ENCODE measurements around the gene EOLA1.
"Not testable (repeated sequence)": the region's sequence is repeated elsewhere in the genome, so short reads cannot be mapped to it uniquely, and the experiment has no call there.

The EOLA1 gene

DNA sequence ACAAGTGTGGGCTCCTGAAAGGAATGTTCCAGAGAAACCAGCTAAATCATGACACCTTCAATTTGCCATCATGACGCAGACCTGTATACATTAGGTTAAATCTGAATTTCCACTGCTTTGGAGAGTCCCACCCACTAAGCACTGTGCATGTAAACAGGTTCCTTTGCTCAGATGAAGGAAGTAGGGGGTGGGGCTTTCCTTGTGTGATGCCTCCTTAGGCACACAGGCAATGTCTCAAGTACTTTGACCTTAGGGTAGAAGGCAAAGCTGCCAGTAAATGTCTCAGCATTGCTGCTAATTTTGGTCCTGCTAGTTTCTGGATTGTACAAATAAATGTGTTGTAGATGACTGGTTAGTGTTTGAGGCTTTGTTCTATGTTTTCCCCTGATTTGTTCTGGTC is 6.2 kb downstream of the EOLA1 start:
- DNase-seq: not testable (repeated sequence)

DNA sequence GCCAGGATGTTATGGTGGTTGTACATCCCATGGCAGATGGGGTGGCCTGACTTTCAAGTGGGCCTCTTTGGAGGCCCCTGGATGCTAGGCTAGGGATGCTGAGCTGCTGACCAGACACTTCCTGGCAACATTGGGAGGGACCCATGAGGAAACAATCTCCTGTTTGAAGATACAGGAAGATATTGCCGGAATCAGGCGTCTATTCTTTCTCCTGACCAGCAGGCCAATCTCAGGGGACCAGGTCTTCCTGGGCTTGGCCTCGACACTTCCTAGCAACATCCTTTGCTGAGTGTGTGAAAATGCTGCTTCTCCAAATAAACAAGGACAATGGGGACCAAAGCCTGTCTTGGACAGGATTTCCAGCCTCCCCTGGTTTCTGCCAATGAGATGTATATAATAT is 7.0 kb downstream of the EOLA1 start:
- DNase-seq: not testable (repeated sequence)

DNA sequence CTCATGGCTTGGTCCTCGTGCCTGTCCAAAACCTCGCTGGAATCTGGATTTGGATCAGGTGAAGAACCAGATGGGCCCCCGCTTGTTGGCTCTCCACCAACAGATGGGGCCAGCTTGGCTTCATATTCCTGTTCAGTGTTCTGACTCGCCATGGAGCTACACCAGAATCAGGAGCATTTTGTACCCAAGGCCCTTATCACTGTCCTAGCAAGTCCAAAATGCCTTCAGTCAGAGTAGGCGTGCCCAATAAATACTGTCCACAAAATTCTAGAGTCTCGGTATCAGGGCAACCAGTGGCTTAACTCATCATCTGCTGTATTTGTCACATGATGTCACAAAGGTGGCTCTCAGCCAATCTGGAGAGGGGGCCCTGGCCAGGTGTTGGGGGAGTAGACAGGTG is 8.9 kb downstream of the EOLA1 start, which contains the start of gene HSFX3:
Gene HSFX3, minus strand, starts transcription at position 224 of the 400 bp plus-strand sequence. Its CDS starts 72 bp downstream, at position 152.
- DNase-seq: not testable (repeated sequence)

DNA sequence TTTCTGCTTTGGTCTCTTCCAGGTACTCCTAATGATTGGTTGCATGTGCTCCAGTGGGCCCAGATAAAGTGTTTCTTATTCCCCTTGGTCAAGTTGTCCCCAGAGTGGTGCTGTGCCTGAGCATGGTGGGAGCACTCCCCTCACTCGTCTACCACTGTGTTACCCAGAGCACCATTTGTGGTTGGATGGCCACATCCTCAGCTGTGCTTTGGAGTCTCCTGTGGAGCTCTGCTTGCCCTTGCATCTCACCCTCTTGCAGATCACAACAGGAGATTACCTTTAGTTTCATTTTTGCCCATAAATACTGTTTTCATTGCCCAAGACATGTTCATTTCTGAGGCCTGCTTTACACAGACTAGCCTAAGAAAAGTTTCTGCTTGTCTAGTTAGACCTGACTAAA is 9.6 kb downstream of the EOLA1 start:
- DNase-seq: not testable (repeated sequence)

DNA sequence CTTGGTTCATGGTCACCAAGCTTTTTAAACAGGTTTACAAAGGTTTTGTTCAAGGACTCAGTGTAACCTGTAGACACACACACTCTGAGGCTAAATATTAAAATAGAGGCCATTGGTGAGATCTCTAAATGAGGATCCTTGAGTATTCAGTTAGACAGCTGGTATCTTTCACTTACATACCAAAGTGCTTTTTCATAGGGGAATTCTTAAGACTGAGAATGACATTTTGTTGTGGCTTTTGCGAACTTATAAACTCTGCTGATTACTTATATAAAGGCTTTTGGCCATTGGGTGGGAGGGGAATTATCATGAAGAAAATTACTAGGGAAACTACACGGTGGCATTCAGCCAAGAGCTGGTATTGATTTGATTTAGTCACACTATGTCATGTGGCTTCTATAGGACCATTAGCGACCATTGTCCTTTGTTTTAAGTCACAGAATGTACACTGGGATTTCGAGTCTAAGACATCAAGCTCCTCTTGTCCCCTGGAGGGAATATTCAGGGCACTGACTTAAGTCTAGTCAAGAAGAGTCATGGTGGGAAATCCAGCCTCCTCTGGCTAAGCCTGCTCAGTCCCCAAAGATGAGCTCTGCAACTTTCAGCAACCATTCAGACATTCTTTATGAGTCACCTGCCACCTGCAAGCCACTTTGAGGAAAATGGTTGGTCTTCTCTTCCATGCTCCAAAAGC is 10.6 kb downstream of the EOLA1 start:
- DNase-seq: not testable (repeated sequence)

DNA sequence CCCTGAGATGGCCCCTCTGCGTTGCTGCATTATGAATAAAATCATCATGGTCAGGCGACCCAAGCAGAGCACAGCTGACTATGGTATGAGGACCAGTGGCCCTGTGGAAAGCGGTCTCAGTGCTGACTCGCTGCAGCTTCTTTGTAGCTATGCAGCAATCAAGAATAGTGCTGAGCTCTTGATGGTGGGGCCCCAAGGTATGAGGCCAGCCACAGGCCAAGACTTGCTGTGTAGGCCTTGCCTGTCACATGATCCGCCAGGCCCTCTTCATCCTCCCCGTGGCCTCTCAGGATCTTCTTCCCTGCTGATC is 11.1 kb downstream of the EOLA1 start:
- DNase-seq: not testable (repeated sequence)

DNA sequence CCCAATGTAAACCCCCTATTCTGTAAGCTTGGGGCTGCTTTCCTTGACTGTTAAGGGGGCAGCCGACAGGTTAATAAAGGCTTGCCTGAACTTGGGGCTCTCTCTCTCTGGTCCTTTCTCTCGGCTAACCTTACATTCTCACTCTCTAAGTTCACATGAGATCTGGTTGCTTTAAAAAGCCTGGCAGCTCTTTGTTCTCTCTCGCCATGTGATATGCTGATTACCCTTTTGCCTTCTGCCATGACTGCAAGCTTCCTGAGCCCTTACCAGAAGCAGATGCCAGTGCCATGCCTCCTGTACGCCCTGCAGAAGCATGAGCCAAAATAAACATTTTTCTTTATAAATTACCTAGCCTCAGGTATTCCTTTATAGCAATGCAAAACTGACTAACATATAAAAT is 14.4 kb downstream of the EOLA1 start:
- not testable (repeated sequence) for DNase-seq

DNA sequence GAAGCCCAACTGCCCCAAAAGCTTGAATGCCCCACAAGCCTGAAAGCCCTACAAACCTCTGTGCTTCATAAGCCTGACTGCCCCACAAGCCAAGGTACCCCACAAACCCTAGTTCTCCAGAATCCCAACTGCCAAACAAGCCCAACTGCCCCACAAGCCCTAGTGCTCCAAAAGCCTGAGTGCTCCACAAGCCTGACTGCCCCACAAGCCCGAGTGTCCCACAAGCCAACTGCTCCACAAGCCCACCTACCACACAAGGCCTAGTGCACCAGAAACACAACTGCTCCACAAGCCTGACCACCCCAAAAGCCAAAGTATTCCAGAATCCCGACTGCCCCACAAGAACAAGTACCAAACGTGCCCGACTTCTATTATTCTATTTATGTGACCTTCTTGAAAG is 22.5 kb downstream of the EOLA1 start:
- DNase-seq: no peak

DNA sequence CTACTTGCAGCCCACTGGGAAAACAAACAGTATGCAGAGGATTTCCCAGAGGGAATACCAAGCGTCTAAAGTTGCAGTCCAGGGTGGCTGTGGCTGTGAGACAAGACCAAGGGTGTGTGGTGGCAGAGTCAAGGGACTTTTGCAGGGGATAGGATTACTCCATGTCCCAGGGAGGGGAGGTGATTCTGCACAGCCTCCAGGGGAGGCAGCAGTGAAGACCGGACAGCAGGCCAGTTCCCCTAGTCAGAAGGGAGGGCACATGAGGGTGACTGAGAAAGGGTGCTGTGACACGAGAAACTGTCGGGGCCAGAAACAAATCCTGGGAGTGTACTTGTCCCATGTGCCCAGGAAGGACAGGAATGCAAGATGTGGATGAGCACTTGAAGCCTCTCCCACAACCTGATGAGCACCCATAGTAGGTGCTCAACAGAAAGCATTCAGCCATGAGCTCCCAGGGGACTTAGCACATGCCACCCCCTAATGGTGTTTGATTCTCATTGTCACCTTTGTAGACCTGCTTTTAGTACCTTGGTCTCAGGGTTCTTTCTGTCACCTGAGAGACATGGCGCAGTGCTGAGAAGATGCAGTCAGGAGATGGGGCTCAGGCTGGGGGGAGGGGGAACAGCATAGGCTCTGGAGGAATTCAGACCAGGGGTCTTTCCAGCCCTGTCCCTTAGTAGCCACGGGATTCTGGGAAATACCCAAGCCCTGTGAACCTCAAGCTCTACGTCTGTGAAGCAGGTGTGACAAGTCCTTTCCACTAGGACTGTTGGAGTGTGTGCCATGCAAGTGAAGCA is 27.0 kb downstream of the EOLA1 start:
- DNase-seq: no peak

DNA sequence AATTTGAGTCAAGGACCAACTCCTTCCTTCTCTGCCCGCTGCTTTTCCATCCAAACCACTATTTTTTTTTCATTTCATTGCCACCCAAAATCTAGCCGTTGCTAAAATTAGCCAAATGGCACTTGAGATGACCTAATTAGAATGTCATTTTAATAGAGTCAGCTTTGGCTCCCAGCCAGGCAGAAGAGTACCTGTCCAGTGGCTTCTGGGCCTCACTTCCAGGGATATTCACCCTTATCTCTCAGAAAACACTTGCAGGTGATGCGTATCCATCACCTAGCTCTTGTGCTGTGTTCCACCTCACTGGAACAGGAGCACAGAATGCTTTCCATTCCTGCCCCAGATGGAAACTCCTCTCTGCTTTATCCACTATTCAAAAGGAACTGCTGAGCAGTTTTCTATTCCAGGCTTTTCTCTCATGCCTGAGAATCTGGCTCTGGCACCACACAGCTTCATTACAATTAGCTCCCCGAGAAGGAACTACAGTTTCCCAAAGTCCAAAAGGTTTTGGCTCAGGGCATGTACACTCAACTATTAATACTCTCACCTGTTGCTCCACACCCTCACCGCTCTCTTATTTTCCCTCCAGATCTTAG is 28.0 kb downstream of the EOLA1 start:
- no peak for DNase-seq

DNA sequence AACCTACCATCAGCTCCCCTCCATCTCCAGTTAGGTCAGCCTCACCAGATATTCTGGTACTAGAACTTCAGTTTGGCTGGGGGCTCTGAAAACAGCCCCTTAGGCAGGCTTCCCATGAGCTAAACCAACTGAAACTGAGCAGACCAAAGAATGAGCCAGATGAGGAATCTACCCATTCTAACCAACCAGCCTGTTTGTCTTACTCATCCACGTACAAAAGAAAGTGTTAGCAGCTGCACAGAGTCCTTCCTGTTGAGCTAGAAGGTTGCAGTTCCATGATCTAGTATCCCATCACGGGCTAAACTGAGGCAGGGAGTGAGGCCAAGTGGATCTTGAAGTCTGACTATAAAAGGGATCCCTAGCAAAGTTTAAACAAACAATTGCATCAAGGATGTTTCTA is 29.0 kb downstream of the EOLA1 start:
- no peak for DNase-seq

DNA sequence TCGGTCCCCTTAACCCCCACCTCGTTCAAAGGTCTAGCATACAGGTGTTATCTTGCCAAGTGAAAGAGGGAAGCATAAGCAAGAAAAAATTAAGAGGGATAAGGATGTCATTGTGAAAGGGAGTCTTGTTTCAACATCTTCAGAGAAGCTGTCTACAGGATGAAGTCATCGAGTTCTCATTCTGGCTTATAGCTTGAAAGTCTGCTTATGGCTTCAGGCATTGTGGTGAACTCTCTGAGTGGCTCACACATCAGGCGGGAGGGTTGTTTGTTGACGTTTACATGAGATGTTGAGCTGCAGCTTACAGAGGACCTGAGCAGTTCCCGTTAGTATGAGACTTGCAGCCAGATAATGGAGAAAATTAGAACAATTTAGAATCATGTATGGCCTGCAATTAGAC is 29.9 kb downstream of the EOLA1 start:
- no peak for DNase-seq

DNA sequence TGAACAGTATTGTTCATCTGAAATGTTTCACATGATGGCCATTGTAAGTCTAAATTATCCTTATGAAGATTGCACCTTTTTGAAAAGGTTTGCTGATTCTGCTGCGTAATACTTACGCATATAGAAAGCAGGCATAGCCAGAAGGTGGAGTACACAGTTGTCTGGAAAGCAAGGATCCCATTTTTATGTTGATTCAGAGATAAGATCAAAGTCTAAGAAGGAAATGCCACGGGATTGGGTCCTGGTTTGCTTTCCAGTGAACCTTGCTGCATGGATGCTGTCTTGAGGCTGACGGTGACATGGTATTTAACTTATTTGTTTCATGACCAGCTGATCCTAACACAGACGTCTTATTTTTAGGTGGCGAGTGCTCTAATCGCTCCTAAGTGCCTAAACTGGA is 31.0 kb downstream of the EOLA1 start:
- no peak for DNase-seq

DNA sequence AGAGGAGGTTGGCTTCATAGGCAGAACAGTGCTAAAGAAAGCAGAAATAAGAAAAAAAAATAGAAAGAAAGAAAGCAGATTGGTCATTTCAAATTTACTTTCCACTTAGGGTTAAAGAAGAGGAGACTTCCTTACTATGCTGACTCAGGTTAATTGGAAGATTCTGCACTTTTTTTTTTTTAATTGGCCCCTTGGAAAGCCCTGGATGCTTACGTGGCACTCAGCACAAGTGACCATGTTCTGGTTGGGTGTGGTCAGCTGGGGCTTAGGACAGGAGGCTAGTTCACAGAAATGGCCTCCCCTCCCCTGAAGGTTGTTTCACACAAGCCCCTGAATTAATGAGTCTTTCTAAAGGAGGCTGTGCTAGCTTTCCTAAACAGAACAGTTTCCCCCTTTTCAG is 31.9 kb downstream of the EOLA1 start:
- DNase-seq: no peak

DNA sequence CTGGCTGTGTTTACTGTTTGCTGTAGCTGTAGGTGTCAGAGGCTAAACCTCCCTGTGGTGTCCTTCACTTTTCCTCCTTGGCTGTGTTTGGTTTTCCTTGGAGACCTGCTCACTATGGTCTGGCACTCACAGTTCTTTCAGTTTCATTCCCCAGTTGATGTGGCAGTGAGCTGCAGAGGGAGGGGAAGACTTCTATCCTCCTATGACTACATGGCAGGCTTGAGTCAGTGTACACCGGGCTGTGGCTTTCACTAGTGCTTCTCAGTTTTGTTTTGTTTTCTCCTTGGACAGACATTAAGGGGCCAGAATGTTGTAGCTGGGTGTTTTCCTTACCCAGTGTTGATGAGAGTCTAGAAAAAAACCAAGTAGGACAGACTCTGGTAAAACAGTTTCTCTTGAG is 32.6 kb downstream of the EOLA1 start:
- DNase-seq: not testable (repeated sequence)

DNA sequence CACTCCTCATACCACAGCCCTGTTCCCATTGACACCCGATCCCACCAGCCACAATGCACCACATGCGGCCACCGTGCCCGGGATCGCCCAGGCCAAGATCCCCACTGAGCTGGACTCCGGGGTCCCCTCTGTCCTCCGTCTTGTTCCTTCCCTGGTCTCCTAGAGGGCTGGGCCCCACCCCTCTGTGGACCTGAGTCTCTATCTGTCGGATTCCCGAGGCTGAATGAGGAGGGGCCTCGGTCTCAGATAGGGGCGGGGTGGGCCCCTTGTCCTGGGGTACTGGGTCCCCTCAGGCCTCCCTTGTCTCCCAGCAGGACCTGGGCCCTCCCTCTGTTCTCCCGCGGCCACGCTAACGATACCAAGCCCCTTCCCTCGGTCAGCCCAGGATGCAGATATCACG is 44.8 kb downstream of the EOLA1 start:
- not testable (repeated sequence) for DNase-seq

DNA sequence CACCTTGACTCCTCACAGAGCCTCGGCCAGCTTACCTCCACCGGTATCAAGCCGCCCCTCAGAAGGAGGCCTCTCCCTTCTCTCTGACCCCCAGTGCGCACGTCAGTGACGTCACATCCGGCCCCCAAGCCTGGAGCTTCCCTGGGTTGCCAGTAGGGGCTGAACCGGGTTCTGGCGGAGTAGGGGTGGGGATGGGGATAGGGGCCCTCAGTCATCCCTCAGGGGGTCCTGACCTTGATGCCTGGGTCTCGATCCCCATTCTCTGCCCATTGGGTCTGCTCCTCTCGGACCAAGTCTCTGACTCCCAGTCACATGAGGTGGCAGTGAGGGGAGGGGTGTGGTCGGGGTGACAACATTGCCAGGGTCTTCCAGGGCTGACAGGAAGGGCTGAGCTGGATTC is 46.5 kb downstream of the EOLA1 start, which contains the start of gene MAGEA9B:
Gene MAGEA9B, minus strand, starts transcription at position 101 of the 400 bp plus-strand sequence. CDS start 4,280 bp downstream, outside the sequence.
- not testable (repeated sequence) for DNase-seq

DNA sequence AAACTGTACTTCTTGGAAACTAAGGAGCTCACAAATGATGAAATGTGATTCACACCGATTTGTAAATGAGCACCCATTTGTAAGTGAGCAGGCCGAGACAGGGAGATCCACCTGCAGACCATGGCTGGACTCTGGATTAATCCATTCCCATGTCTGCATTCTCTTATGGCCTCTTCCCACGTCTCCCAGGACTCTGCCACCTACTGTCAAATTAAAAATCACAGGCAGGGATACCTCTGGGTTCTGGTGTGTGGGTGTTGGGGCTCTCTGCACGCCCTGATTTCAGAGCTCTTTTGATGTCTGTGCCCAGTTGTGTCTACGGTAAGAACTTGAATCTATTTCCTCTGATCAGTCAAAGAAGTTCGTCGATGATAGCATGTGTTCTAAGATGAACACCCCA is 50.2 kb downstream of the EOLA1 start:
- not testable (repeated sequence) for DNase-seq

DNA sequence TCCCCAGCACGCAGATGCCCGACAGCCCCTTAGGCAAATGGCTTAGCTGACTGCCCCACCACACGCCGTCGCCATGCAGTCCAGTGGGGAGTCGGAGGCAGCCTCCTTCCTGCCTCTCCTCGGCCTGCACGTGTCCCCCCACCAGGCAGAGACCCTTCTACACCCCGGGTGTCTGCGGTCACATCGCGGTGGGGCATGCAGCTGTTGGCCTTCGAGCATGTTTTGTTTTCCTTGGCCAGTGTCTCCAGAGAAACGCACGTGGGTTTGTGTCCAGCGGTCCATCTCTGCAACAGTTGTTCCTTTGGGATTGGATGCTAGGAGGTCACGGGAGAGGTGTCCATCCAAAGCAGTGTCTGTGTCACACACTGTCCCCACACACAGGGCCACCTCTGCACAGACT is 54.4 kb downstream of the EOLA1 start, which contains the start of gene HSFX2:
Gene HSFX2, minus strand, starts transcription at position 101 of the 400 bp plus-strand sequence. CDS start 614 bp downstream, outside the sequence.
- DNase-seq: not testable (repeated sequence)

DNA sequence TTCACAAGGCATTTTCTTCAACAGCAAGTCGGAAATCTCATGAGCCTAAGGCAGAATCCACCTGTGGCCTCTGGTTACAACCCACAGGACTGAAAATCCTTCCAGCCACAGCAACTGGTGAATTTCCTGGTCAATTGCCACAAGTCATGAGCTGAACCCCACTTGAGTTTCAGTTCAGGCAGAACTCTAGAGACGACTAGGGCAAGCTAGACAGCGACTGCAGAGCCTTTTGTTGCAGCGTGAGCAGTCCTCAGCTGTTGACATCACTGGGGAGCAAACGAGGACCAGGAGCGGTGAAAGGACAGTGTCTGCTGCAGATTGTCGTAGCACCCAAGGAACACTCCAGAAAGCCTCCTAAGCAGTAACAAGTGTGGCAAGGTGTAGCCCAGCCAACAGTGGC is 55.1 kb downstream of the EOLA1 start:
- DNase-seq: not testable (repeated sequence)
